Stimulated activated CD8-positive, alpha-beta memory T cell treated with anti-CD3 and anti-CD28 coated beads, Interleukin-4, amount 100 ng/mL, for 1 hour (primary cell): ENCODE results near the gene KAZN.

Experiments used
- DNase-seq, 2 donors: peaks; one replicate each; pipeline ENCODE4 v3.0.0-alpha.2; 2020; ENCODE audit warnings: low read depth in 2 of 2, low spot score in 1 of 2

The KAZN gene

GRCh38 chr1:14924455-14925331 lies 326.2 kb downstream of the KAZN start:
- no peak for DNase-seq

DNA sequence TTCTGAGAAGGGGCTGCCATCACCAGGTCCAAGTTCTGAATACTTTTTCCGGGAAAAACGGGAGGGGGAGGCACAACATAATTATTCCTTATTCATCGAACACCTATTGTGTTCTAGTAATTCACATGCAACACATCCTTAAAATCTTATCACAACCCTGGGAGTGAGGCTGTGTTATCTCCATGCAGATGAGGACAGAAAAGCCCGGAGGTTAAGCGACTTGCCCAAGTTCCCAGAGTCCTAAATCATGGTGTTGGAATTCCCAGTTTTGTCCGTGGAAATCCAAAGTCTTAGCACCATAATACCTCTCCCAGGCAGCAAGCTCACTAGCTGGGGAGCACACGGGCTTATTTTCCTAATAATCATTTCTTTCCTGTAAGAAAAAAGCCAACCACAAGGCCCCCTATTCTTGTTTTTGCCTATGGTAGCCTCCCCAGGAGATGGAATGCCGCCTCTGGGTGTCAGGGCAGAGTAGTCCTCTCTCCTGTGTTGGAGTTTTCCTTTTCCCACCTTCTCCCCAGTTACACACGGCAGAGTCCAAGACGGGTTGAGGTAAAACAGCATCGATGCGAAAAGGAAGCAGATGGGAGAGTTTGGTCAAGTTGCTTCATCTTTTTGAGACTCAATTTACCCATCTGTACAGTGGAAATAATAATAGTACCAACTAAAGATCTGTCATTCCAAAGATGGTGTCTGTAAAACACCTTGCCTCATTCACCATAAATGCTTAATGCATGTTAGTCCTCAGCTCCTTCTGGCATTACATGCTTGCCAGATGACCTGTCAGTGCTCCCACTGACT lies 327.1 kb downstream of the KAZN start:
- DNase-seq = no peak

- no peak for DNase-seq
Observed at GRCh38 chr1:14926229-14926628, 327.7 kb downstream of the KAZN start.

DNA sequence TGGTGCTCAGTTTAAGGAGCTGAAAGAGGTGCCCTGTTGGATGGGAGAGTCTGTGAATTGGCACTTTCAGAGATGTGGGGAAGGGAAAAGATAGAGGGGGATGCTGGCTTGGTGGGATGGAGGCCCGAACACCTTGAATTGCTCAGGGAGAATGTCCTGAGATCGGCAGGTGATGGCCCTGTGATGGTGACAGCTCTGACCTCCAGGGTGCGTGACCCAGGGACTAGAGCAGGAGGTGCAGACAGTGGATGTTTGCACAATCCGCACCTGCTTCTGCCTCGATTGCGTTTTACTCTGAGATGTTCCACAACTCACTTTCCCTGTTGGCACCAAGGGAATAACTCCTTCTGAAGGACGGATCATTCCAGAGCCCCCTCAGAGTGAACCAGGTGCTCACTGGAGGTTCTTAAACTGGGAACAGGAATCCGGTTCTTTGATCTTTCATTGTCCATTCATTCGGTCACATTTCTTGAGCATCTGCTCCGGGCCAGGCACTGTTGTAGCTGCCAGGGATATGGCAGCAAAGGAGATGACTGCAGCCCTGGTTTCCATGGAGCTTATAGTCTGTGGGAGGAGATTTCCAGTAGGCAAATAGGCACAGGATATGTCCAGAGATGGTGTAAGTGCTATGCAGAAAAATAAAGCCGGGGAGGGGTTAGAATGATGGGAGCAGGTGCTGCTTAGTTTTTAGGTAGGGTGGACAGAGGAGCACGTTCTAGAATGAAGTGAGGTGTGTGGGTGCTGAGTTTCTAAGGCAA lies 328.5 kb downstream of the KAZN start:
- no peak for DNase-seq

- no peak for DNase-seq
Observed at GRCh38 chr1:14928412-14928811, 329.9 kb downstream of the KAZN start.

- no peak for DNase-seq
Observed at GRCh38 chr1:14928886-14929546, 330.5 kb downstream of the KAZN start.

- DNase-seq = no peak
Observed at GRCh38 chr1:14929547-14930246, 331.2 kb downstream of the KAZN start.

GRCh38 chr1:14930247-14930965 lies 331.9 kb downstream of the KAZN start:
- no peak for DNase-seq

DNA sequence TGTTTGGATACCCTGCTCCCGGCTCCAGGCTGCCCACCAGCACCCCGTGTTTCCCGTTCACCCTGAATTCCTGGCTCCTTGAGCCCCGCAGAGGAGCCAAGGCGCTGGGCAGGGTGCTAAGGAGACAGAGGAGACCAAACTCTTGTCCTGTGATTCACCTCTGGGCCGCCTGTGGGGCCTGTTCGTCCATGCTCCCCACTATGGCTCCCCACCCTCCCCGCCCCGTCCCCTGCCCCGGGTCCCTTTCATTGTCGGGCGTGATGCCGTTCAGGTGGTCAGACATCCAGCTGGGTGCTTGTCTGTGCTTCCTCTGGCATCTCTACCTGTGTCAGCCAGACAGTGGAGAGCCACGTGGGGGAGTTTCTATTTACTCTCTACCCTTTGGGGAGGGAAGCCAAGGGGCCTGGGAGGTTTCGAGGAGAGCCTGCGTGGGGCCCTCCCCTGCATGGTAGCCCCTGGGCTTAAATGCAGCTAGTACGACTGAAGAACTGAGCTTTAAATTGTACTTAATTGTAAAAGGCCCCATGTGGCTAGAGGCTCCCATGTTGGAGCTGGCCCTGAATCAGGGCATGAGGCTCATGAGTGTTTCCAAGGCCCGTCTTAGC lies 333.7 kb downstream of the KAZN start:
- DNase-seq = no peak

- DNase-seq = no peak
Observed at GRCh38 chr1:14934867-14935266, 336.4 kb downstream of the KAZN start.

DNA sequence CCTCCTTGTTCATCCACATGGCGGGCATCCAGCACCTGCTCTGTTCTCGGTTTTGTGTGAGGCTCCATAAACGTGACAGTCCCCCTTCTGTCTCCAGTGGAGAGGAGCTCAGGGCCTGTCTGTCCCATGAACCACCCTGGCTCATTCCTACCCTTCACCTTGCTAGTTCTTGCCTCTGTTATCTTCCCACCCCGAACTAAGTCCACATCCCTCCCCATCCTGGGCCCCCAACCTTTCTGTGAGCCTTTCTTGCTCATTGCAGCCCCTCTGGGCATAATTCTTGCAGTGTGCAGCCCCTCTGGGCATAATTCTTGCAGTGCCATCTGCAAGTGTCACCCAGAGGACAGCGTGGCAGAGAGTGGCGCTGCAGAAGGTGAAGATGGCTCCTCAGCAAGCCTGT lies 338.3 kb downstream of the KAZN start:
- no peak for DNase-seq

DNA sequence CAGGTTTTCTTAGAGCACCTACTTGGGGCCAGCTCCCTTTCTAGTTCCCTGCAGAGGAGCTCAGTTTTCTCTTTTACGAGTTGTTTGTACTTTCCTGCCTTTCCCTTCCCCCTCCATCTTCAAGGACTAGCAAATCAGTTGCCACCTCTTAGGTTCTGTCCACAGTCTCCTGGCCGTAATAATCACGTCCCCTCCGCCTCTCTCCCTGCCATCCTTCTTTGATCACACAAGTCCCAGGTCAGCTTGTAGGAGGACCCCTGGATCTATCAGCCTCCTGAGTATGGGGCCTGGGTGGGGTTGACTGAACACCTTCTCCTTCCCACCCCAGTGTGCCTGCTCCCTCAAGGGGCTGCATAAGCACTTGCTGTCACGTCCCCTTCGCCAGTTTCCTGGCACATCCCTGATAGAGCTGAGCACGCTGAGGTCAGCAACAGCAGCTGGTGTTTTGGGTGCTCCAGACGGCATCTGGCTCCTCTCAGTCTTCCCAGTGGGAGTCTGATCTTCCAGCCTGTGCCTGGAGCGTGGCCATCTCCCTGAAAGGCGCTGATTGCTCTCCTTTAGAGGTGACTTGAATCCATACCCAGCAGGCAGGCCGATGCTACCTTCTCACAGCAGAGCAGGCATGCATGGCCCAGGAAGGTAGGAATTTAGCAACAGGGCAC lies 338.9 kb downstream of the KAZN start:
- DNase-seq = no peak

- no peak for DNase-seq
Observed at GRCh38 chr1:14939527-14940284, 341.2 kb downstream of the KAZN start.

DNA sequence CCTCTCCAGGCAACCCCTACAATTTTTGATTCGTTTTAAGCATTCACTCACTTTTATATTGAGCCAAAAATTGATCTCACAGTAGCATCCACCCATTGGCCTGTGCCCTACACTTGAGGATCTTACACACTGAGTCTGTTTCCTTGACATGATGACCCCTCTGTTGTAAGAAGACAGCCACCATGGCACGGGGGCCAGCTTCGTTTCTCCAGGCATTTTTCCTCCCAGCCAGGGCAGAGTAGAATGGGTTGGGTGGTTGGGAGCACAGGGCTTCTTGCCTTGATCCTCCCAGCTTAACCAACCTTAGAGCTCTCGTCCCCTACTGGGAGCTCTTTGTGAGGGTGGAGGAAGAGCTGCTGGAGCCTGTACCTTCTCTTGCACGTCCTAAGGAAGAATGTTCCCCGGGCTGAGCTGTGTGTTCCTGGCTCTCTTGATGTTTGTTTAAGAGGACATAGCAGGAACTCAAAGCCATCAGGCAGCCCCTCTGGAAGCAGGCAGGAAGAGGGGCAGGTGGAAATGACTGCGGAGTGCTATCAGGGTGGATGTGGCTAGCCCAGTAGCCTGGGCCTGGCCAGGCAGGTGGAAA lies 341.9 kb downstream of the KAZN start:
- DNase-seq = no peak

GRCh38 chr1:14941864-14942263 lies 343.4 kb downstream of the KAZN start:
- no peak for DNase-seq

DNA sequence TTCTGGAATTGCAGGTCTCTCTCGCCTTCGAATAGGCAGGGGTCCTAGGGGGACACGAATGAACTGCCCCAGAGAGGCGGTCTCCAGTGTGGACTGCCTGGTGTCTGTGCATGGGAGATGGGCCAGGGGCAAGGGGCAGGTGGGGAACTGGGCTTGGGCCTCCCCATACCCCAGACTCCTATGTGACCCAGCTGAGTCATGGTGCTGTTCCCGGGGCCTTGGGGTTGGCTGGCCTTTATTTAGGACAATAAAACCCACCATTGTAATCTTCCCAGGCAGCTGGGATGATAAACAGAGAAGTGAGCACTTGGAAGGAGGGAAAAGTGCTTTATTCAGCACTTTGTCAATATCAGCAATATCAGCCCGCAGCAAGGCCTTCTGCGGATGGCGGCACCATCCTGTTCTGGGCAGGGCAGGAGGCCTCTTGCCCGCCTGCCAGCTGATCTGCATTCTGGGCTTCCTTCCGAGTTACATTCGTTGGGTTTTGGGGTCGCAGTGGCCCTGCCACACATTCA lies 346.0 kb downstream of the KAZN start:
- DNase-seq = no peak
